Endometrium (tissue), 2 donors: Measurements from ENCODE around the gene ALOX12.
"Not testable (repeated sequence)": the region's sequence is repeated elsewhere in the genome, so short reads cannot be mapped to it uniquely, and the experiment has no call there.

Experiments
- FAIRE-seq: peaks from 2 replicates; lab custom pipeline; 2012; peaks lifted over from hg19 to GRCh38; lab: Jason Lieb, UNC
- donor health status: control.
- donor health status: control.

The ALOX12 gene

DNA sequence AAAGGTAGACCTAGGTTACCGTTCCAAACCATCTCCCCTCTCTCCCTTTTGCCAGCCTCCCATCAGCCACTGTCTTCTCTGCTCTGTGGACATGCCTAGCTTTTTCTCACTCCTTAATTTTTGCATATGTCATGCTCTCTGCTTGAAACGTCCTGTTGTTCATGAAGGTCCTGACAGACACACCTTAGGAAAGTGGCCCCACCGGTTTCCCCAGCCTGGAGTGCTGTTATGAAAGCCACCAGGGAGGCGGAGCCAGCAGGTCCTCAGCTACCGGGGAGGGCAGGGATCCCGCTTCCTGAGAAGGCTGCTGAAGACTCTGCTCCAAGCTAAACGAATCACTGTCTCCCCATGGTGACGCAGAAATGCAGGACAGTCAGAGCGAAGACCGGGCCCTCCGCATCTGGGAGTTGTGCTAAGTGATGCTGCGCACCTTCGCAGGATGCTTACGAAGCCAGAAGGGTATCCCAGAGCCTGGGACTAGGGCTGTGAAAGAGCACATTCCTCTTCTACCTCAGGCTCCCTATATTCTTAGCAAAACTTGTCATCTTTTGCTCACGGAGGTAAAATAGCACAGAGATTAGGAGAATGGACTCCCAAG is 50.4 kb downstream of the ALOX12 start:
- FAIRE-seq = no peak

DNA sequence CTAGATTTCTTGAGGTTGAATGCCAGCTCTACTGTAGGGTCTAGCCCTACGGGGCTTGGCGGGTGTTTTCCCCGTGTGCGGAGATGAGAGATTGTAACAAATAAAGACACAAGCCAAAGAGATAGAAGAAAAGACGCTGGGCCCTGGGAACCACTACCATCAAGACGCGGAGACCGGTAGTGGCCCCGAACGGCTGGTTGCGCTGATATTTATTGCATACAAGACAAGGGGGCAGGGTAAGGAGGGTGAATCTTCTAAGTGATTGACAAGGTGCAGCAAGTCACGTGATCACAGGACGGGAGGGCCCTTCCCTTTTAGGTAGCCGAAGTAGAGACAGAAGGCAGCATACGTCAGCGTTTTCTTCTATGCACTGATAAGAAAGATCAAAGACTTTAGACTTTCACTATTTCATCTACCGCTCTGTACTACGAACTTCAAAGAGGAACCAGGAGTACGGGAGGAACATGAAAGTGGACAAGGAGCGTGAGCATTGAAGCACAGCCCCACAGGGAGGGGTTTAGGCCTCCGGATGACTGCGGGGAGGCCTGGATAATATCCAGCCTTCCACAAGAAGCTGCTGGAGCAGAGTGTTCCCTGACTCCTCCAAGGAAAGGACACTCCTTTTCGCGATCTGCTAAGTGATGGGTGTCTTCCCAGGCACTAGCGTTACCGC is 51.0 kb downstream of the ALOX12 start:
- FAIRE-seq = not testable (repeated sequence)

DNA sequence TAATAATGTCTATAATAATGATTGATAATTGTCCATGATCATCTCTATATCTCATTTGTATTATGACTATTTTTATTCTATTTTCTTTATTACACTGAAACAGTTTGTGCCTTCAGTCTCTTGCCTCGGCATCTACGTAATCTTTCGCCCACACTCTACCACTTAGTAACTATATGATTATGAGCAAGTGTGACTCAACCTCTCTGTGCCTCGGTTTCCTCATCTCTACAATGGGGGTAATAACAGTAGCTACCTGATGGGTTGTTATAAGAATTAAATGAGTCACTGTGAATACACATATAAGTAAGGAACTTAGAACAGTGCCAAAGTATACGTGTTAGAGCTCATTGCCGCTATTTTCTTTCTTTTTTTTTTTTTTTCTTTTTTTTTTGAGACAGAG is 51.7 kb downstream of the ALOX12 start:
- FAIRE-seq = no peak

DNA sequence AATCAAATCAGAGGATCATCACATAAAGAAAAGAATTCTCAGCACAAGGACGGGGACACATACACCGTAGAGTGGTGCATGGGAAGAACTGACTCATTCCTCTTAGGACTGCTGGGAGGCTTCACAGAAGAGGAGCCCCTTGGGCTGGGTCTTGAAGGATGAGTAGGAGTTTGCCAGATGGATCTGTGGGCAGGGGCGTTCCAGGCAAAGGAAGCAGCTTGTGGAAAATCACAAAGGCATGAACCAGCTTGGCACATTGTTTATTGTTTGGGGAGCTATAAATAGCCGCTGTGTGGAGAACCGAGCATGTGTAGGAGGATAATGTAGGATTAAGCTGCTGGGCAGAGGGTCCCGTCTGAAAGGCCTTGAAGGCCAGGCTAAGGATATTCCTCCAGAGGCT is 53.1 kb downstream of the ALOX12 start:
- no peak for FAIRE-seq

DNA sequence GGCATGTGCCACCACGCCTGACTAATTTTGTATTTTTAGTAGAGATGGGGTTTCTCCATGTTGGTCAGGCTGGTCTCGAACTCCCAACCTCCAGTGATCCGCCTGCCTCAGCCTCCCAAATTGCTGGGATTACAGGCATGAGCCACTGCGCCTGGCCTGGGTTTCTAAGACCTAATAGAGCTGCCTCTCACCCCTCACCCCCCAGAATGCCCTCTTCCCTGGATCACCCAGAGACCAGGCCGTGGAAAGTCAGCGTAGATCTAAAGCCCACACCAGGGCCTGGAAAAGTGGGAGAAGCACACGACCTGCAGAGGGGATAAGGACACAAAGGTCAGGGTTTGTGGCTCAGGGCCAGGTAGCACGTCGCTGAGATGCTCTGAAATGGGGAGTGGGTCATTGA is 54.7 kb downstream of the ALOX12 start:
- FAIRE-seq = not testable (repeated sequence)

DNA sequence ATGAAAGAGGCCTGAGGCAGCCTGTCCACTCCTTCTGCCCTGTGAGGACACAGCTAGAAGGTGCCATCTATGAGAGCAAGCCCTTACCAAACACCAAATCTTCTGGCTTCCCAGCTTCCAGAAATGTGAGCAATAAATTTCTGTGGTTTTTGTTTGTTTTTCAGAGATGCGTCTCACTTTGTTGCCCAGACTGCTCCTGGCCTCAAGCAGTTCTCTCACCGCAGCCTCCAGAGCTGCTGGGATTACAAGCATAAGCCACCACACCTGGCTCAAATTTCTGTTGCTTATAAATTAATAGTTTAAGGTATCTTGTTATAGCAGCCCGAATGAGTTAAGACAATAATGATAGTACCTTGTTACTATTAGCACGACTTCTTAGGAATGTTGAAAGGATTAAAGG is 60.5 kb downstream of the ALOX12 start:
- FAIRE-seq = no peak

DNA sequence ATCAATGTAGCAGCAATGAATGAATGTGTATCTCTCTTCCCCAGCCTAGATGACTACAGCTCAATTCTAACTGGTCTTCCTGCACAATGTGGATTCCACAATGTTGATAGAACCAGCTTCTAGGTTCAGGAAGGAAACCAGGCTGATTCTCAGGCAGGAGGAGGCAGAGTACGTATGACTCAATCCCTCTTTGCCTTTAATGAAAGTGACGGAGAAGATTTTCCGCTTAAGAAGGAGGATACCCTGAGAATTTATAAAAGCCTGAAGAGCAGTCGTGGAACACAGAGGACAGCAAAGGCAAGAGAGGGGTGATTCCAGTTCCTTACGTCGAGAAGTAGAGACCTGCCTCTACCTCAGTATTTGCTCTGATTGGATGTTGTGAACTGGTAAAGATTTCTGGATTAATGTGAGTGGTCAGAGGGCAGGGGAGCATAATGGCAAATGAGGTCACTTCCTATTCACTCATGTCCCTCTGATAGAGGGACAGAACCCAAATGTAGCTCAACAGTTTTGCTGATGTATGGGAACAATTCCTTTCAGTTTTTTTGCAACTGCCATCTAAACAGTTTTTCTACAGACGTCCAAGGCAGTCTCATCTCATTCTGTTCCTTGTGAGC is 63.1 kb downstream of the ALOX12 start:
- no peak for FAIRE-seq
